NCI-H2196 (cell line): ENCODE results near the gene NUP214.
"Not testable (repeated sequence)": the region's sequence is repeated elsewhere in the genome, so short reads cannot be mapped to it uniquely, and the experiment has no call there.

Experiments used
- DNase-seq: peaks from one replicate; lab custom pipeline; 2025; ENCODE audit not compliant: unreplicated experiment; lab: John Stamatoyannopoulos, UW

Gene NUP214

GRCh38 chr9:131227959-131228460 lies 102.6 kb downstream of the NUP214 start:
- no peak for DNase-seq

DNA sequence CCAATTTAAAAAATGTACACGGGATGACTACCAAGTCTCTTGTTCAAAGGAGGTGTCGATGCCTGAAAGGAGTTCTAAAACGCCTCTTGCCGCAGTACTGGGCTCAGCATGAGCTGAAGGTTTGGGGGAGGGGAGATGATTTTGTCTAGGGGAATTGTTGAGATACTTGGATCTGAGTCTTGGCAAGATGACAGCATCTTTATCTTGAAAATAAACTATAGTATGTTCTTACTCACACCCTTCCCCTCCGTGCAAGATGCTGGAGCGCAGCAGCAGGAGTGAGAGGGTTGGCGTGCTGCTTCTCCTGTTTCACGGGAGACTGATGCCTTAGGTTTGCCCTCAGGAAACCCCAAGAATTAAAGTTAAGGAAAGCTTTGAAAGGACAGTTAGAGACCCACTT lies 103.6 kb downstream of the NUP214 start:
- DNase-seq: no peak

GRCh38 chr9:131233556-131233955 lies 108.2 kb downstream of the NUP214 start:
- no peak for DNase-seq

DNA sequence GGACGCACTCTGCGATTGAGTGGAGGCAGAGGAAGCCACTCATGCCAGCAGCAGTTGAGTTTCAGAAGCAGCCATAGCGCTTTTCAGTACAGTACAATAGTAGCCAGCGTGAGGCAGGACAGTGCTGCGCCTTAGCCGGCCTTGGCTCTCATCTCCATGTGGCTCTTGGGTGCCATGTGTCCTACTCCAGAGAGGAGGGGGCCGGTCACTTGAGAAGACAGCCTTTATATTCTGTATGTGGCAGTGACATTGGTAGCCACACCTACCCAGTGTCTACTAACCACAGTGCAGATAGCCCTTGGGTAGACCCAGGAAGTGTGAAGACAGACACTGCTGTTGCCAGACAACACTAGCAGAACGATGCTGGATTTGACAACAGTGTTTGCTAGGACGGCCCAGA lies 108.6 kb downstream of the NUP214 start:
- DNase-seq: no peak

DNA sequence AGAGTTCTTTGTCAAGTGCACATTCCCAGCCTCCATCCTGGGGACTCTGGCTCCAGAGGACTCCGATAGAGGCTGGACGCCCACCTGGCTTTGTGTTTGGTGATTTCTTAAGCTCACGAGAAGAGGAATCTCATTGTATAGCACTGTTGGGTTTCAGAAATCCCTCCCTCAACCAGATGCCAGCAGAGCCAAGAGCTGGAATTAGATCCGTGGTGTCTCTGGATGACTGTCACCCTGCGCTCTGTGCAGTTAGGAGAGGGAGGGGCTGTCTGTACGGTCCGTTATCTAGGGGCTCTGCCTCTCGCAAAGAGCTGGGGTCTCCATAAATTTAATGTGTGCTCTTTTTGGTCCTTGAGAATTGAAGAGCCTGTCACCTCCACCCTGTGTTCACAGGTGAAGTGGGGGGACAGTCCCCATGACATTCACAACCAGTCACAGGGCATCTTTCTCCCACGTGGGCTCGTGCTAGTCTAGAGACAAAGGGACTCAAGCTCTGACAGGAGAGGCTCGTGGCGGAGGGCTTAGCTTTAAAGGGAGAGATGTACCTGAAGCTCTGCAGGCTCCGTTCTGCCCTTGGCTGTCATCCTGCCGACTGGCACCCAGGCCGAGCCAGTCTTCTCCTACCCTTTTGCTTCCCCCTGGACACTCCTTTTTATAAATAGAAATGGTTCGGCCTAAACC lies 109.6 kb downstream of the NUP214 start:
- no peak for DNase-seq

GRCh38 chr9:131235480-131235851 lies 110.1 kb downstream of the NUP214 start:
- no peak for DNase-seq

- DNase-seq: no peak
These were observed 110.8 kb downstream of the NUP214 start for GRCh38 chr9:131236161-131236560.

DNA sequence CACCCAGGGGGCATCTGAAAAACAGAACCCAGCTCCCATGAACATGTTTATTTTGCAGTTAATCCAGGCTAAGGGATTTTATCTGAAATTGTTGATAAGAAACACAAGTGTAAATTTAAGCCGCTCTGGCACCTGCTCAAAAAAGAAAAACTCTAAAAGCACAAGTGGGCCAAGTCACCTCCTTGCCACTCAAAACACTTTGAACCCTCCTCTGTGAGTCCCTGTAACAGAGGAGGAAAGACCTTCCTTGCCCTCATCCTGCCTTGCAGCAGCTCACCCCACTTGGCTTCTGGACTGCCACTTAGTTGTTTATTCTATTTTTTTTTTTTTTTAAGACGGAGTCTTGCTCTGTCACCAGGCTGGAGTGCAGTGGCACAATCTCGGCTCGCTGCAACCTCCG lies 111.4 kb downstream of the NUP214 start:
- no peak for DNase-seq

DNA sequence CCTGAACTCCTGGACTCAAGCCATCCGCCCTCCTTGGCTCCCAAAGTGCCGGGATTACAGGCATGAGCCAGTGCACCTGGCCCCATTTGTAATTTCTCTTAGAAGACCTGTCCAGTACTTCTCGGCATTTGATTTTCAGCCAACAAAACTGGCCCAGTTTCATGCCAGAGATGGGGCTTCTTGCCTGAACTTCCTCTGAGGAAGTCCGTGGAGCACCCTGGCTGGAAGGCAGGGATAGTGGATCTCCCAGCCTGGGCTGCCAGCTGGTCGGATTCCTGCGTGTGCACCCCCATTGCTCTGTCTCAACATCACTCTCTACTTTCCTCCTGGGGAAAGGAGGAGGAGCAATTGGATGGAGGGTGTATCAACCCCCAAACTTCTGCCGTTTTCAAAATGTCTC lies 111.9 kb downstream of the NUP214 start:
- DNase-seq: no peak

DNA sequence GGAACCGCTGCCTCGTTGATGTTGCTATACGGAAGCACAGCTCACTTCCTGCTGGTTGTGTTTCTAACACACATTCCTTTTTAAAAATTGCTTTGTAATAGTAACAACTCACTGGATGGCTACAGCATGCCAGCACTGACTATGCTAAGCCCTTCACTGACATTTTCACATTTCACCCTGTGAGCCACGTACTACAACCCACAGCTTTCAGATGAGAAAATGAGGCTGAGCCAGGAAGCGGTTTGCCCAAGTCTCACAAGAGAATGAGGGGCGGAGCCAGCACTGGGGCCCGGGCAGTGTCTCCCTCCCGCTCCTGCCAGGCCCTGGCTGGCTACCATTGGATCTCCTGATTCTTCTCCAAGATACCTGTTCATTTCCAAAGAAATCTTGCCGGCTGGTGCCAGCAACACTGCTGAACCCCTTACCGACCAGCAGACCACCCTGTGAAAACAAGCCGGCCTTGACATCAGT lies 112.6 kb downstream of the NUP214 start:
- peak; percentile 55 for DNase-seq

- DNase-seq: no peak
These were observed 113.1 kb downstream of the NUP214 start for GRCh38 chr9:131238402-131239021.

GRCh38 chr9:131239161-131239975 lies 114.0 kb downstream of the NUP214 start:
- DNase-seq: no peak

DNA sequence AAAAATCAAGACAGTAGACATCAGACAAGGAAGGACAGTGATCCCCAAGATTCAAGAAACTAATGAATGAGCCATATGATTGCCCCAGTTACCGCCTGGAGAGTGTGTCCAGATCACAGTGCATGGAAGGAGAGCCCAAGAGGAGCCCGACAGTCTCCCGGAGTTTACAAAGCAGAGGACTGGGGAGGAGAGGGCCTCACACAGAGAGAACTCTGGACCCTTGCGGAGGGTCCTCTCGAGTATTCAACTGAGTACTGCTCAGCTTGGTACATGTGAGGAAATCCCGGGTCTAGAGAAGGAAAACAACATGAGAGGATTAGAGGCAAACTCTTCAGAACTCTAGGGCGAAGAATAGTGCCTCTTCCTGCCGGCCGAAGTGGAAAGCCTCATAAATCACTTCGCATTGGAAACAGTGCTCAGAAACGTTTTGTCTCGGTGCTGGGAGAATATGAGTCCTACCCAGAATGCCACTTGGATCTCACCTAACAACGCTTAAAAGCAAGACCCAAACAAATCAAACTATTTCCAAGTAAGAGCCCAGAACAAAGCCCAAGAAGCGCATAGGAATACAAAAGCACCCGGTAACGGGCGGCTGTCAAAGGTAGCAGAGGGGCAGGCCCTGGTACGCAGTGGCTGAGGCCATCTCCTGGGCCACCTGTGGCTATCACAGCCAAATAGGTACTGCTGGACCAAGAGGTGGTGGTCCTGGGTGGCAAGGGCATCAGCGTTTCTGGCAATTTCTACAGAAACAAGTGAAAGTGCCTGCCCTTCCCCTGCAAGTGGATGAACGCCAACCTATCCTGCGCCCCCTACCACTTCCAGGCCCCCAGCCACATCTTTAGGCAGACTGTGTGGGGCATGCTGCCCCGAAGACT lies 114.9 kb downstream of the NUP214 start:
- no peak for DNase-seq

- DNase-seq: not testable (repeated sequence)
These were observed 118.9 kb downstream of the NUP214 start for GRCh38 chr9:131244331-131244730.

- DNase-seq: no peak
These were observed 121.2 kb downstream of the NUP214 start for GRCh38 chr9:131246618-131247017.

GRCh38 chr9:131252120-131252519 lies 126.7 kb downstream of the NUP214 start:
- DNase-seq: no peak

GRCh38 chr9:131253891-131254491 lies 128.6 kb downstream of the NUP214 start:
- no peak for DNase-seq

GRCh38 chr9:131254626-131255025 lies 129.2 kb downstream of the NUP214 start:
- DNase-seq: no peak

GRCh38 chr9:131255676-131256197 lies 130.4 kb downstream of the NUP214 start:
- DNase-seq: no peak
